ENCODE measurements around the gene CYP4F2.

CYP4F2 gene

DNA sequence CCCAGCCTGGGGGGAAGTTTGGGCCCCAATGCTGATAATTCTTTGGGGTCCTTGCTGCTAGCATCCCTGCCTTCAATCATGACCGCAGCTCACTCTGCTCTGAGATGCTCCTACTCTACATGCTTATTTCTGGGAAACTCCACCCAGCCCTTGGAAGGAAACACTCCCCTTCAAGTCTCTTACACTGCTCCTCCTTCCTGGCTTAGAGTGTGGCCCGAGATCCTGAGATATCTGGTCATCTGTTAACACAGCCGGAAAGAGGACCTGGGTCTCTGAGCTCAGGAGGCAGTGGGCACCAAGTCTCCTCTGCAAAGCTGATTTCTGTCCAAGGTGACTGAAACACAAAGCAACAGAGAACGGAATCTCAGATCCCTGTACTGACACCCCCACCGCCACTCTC lies 33.0 kb downstream of the CYP4F2 start:
- Histone ChIP-seq H3K4me2 (ENCODE audit: insufficient read depth, low read length) (no peak overlapping the region), H4K20me1 (ENCODE audit: insufficient read depth, low read length) (no peaks in the 10 kb centered on the region), H3K27ac (ENCODE audit: low read length) (no peak overlapping the region), H3K4me3 (ENCODE audit: low read depth in 1 of 2, low read length in 2 of 2) (no peak overlapping the region), H3K27me3 (ENCODE audit: insufficient read depth, low read length, poor library complexity) (peaks cover 6% of the 10 kb centered on the region), H3K4me1 (ENCODE audit: insufficient read depth, low read length) (no peaks in the 10 kb centered on the region), H3K79me2 (ENCODE audit: insufficient read depth, low read length) (no peaks in the 10 kb centered on the region), H3K9ac (ENCODE audit: low read depth, low read length) (no peak overlapping the region), H2AFZ (ENCODE audit: low read depth, low read length) (no peak overlapping the region), H3K9me3 (ENCODE audit: insufficient read depth, low read length, severe bottlenecking) (no peaks in the 10 kb centered on the region), H3K36me3 (ENCODE audit: insufficient read depth, low read length) (no peaks in the 10 kb centered on the region)
- ATAC-seq (ENCODE audit: insufficient read depth, low read depth) (no peak), DNase-seq (no peak)
- TF ChIP-seq, protein P1, sequence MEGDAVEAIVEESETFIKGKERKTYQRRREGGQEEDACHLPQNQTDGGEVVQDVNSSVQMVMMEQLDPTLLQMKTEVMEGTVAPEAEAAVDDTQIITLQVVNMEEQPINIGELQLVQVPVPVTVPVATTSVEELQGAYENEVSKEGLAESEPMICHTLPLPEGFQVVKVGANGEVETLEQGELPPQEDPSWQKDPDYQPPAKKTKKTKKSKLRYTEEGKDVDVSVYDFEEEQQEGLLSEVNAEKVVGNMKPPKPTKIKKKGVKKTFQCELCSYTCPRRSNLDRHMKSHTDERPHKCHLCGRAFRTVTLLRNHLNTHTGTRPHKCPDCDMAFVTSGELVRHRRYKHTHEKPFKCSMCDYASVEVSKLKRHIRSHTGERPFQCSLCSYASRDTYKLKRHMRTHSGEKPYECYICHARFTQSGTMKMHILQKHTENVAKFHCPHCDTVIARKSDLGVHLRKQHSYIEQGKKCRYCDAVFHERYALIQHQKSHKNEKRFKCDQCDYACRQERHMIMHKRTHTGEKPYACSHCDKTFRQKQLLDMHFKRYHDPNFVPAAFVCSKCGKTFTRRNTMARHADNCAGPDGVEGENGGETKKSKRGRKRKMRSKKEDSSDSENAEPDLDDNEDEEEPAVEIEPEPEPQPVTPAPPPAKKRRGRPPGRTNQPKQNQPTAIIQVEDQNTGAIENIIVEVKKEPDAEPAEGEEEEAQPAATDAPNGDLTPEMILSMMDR (IDR thresholded peaks at IDR 0.05; ENCODE audit: borderline replicate concordance, extremely low read depth, low read length, poor library complexity, severe bottlenecking), result no peak
- no peak for TF ChIP-seq EZH2 (IDR thresholded peaks at IDR 0.05; ENCODE audit: borderline replicate concordance, low read depth, low read length, severe bottlenecking)

DNA sequence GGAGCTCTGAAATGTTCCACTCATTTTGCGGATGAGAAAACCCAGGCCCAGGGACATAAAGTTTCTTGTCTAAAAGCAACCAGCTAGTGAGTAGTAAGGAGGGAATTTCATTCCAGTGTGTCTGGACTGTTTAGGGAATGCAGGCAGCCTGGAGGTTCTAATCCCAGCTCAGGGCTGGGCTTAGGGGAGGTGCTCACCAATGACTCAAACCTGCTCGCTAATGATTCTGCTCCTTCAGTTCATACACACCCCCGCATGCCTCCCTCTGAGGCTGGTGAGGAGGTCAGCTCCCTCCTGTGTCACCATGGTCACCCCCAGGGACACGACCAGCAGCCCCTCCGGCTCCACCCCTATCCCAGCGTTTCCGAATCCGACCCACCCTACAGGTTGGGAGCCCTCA lies 34.6 kb downstream of the CYP4F2 start:
- ATAC-seq (ENCODE audit: insufficient read depth, low read depth) (no peak), DNase-seq (no peak)
- no peaks in the 10 kb centered on the region for H3K4me1 ChIP-seq (ENCODE audit: insufficient read depth, low read length)
- H3K4me3 ChIP-seq (ENCODE audit: low read depth in 1 of 2, low read length in 2 of 2), result no peak overlapping the region
- no peak overlapping the region for H3K4me2 ChIP-seq (ENCODE audit: insufficient read depth, low read length)
- H3K27ac ChIP-seq (ENCODE audit: low read length), result no peak overlapping the region
- peaks cover 6% of the 10 kb centered on the region for H3K27me3 ChIP-seq (ENCODE audit: insufficient read depth, low read length, poor library complexity)
- no peak for TF ChIP-seq EZH2 (IDR thresholded peaks at IDR 0.05; ENCODE audit: borderline replicate concordance, low read depth, low read length, severe bottlenecking)
- TF ChIP-seq, protein P1 (IDR thresholded peaks at IDR 0.05; ENCODE audit: borderline replicate concordance, extremely low read depth, low read length, poor library complexity, severe bottlenecking), result no peak
- H3K36me3 ChIP-seq (ENCODE audit: insufficient read depth, low read length), result no peaks in the 10 kb centered on the region
- H2AFZ ChIP-seq (ENCODE audit: low read depth, low read length), result no peak overlapping the region
- no peaks in the 10 kb centered on the region for H3K79me2 ChIP-seq (ENCODE audit: insufficient read depth, low read length)
- no peaks in the 10 kb centered on the region for H3K9me3 ChIP-seq (ENCODE audit: insufficient read depth, low read length, severe bottlenecking)
- H3K9ac ChIP-seq (ENCODE audit: low read depth, low read length), result no peak overlapping the region
- H4K20me1 ChIP-seq (ENCODE audit: insufficient read depth, low read length), result no peaks in the 10 kb centered on the region

DNA sequence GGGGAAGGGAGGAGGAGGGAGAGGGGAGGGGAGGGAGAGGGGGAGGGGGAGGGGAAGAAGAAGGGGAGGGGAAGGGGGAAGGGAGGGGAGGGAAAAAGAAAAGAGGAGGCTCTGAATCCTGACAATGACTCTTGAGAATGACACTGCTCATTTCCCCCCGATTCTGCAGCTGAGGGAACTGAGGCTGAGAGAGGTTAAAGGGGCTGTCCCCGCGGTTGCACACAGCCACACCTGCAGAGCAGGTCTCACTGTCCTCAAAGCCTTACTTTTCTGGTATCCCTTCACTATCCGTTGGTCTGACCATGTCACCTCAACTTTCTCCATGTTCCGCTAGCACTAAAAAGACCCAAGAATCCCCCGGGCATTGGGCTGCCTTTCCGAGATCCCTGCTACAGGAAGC lies 35.4 kb downstream of the CYP4F2 start:
- H3K4me1 ChIP-seq (ENCODE audit: insufficient read depth, low read length), result no peaks in the 10 kb centered on the region
- H3K36me3 ChIP-seq (ENCODE audit: insufficient read depth, low read length), result no peaks in the 10 kb centered on the region
- H3K27ac ChIP-seq (ENCODE audit: low read length), result no peak overlapping the region
- H3K4me3 ChIP-seq (ENCODE audit: low read depth in 1 of 2, low read length in 2 of 2), result no peak overlapping the region
- ATAC-seq (ENCODE audit: insufficient read depth, low read depth) (no peak), DNase-seq (no peak)
- H4K20me1 ChIP-seq (ENCODE audit: insufficient read depth, low read length), result no peaks in the 10 kb centered on the region
- H3K4me2 ChIP-seq (ENCODE audit: insufficient read depth, low read length), result no peak overlapping the region
- TF ChIP-seq EZH2 (IDR thresholded peaks at IDR 0.05; ENCODE audit: borderline replicate concordance, low read depth, low read length, severe bottlenecking), result no peak
- TF ChIP-seq, protein P1 (IDR thresholded peaks at IDR 0.05; ENCODE audit: borderline replicate concordance, extremely low read depth, low read length, poor library complexity, severe bottlenecking), result no peak
- peaks cover 6% of the 10 kb centered on the region for H3K27me3 ChIP-seq (ENCODE audit: insufficient read depth, low read length, poor library complexity)
- no peaks in the 10 kb centered on the region for H3K9me3 ChIP-seq (ENCODE audit: insufficient read depth, low read length, severe bottlenecking)
- H3K9ac ChIP-seq (ENCODE audit: low read depth, low read length), result no peak overlapping the region
- no peak overlapping the region for H2AFZ ChIP-seq (ENCODE audit: low read depth, low read length)
- no peaks in the 10 kb centered on the region for H3K79me2 ChIP-seq (ENCODE audit: insufficient read depth, low read length)

DNA sequence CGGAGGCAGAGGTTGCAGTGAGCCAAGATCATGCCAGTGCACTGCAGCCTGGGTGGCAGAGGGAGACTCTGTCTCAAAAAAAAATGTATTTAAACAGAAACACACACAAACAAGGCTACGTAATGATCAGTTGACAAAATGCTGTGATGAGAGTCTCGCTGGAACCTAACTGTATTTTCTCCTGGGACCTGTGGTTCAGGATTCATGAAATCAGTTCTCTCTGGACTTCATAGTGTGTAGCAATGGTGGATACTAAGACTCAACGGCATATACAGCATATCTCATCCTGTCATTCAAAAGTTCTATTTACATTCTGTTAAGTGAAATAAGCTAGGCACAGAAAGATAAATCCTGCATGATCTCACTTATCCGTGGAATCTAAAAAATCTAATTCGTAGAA lies 37.4 kb downstream of the CYP4F2 start:
- Histone ChIP-seq H2AFZ (ENCODE audit: low read depth, low read length) (no peak overlapping the region), H3K27ac (ENCODE audit: low read length) (no peak overlapping the region), H3K36me3 (ENCODE audit: insufficient read depth, low read length) (no peaks in the 10 kb centered on the region), H3K4me3 (ENCODE audit: low read depth in 1 of 2, low read length in 2 of 2) (no peak overlapping the region), H3K79me2 (ENCODE audit: insufficient read depth, low read length) (no peaks in the 10 kb centered on the region), H3K4me1 (ENCODE audit: insufficient read depth, low read length) (no peaks in the 10 kb centered on the region), H3K27me3 (ENCODE audit: insufficient read depth, low read length, poor library complexity) (peaks cover 6% of the 10 kb centered on the region), H3K9ac (ENCODE audit: low read depth, low read length) (no peak overlapping the region), H3K9me3 (ENCODE audit: insufficient read depth, low read length, severe bottlenecking) (no peaks in the 10 kb centered on the region), H3K4me2 (ENCODE audit: insufficient read depth, low read length) (no peak overlapping the region), H4K20me1 (ENCODE audit: insufficient read depth, low read length) (no peaks in the 10 kb centered on the region)
- ATAC-seq (ENCODE audit: insufficient read depth, low read depth) (no peak), DNase-seq (no peak)
- TF ChIP-seq EZH2 (IDR thresholded peaks at IDR 0.05; ENCODE audit: borderline replicate concordance, low read depth, low read length, severe bottlenecking), result no peak
- TF ChIP-seq, protein P1 (IDR thresholded peaks at IDR 0.05; ENCODE audit: borderline replicate concordance, extremely low read depth, low read length, poor library complexity, severe bottlenecking), result no peak

Measured in DND-41 (cell line).